Calu3 (cell line): ENCODE measurements around the gene HNRNPA1. TPM values are rescaled to one million over a fixed set of nuclear protein-coding genes. Genes with fewer than 3 reads are reported as not detected.
"Not testable (repeated sequence)": the region's sequence is repeated elsewhere in the genome, so short reads cannot be mapped to it uniquely, and the experiment has no call there.

Experiments used
- Bru-seq: library from RNA; stranded (reverse); fragments of 400-500 nt; gene quantifications from one replicate; lab custom pipeline; 2021; lab: Mats Ljungman, UMichigan
- BruChase-seq, 2 experiments: library from RNA; stranded (reverse); fragments of 400-500 nt; gene quantifications; one replicate each; lab custom pipeline; 2021; lab: Mats Ljungman, UMichigan
- BruUV-seq: library from RNA; stranded (reverse); fragments of 400-500 nt; replicated peaks from 2 replicates; lab custom pipeline; 2021; lab: Mats Ljungman, UMichigan
- CTCF ChIA-PET: fragments of 300-600 bp; sonication (Branson Sonifier 250); formaldehyde crosslinking; loops from one replicate; lab custom pipeline; 2022; ENCODE audit warnings: antibody characterized with exemption; lab: Charles Lee
- DNase-seq: peaks from one replicate; pipeline ENCODE4 v3.0.0; 2022
- H3K27ac Mint-ChIP-seq: one replicate; pipeline ENCODE4 v1.8.0; 2022; ENCODE audit warnings: mixed read lengths; ENCODE audit not compliant: unreplicated experiment
- H3K27me3 Mint-ChIP-seq: one replicate; pipeline ENCODE4 v1.8.0; 2022; ENCODE audit warnings: mixed read lengths; ENCODE audit not compliant: unreplicated experiment
- H3K36me3 Mint-ChIP-seq: one replicate; pipeline ENCODE4 v1.8.0; 2022; ENCODE audit warnings: mild to moderate bottlenecking, moderate library complexity, mixed read lengths; ENCODE audit not compliant: insufficient read depth, unreplicated experiment
- H3K4me1 Mint-ChIP-seq: one replicate; pipeline ENCODE4 v1.8.0; 2022; ENCODE audit warnings: mild to moderate bottlenecking, low read depth, mixed read lengths; ENCODE audit not compliant: unreplicated experiment
- H3K4me3 Mint-ChIP-seq: one replicate; pipeline ENCODE4 v1.8.0; 2022; ENCODE audit warnings: mild to moderate bottlenecking, low read depth, moderate library complexity, mixed read lengths; ENCODE audit not compliant: unreplicated experiment
- H3K9me3 Mint-ChIP-seq: one replicate; pipeline ENCODE4 v1.8.0; 2022; ENCODE audit warnings: low read depth, mixed read lengths; ENCODE audit not compliant: unreplicated experiment
- CTCF ChIP-seq: fragments of 200-600 bp; IDR thresholded peaks from one replicate; pipeline ENCODE4 v1.8.0; 2022; ENCODE audit warnings: antibody characterized with exemption; ENCODE audit not compliant: unreplicated experiment
- intact Hi-C: fragments of 100-400 bp; cut with micrococcal nuclease; formaldehyde crosslinking; loops from one replicate; pipeline ENCODE4 v1.10.0; 2022; ENCODE audit not compliant: unreplicated experiment
- long read RNA-seq: library from polyadenylated mRNA; stranded (forward); transcript quantifications from one replicate; pipeline ENCODE4 v2.0.0, GENCODE V29; 2022
- total RNA-seq: library from RNA; stranded (reverse); gene quantifications from 2 replicates; pipeline ENCODE4 v1.2.3, GENCODE V29; 2022

Gene HNRNPA1
- total RNA-seq (1,059 and 1,161 TPM in 2 replicates), Bru-seq, nascent RNA (percentile 100 among the genes with signal in this experiment), BruChase-seq, experiment 1, labeled RNA remaining after a 6-hour chase (percentile 100 among the genes with signal in this experiment), BruChase-seq, experiment 2, labeled RNA remaining after a 2-hour chase (percentile 100 among the genes with signal in this experiment)
- long read RNA-seq, full-length matches to known transcripts = 661 of 740 reads
- long read RNA-seq, partial matches to known transcripts = 36 of 740 reads
- long read RNA-seq, other reads (novel, unspliced or antisense) = 43 of 740 reads

- CTCF ChIA-PET = interaction anchor here (0.9 to 3.1 kb wide), 10 partner anchors 9 to 99 kb away, joined by 3 to 21 read pairs (median 5); partner anchors contain the start of gene COPZ1
- H3K27ac Mint-ChIP-seq = no peak within 1 kb of the TSS
- no peaks in the 10 kb centered on the region for H3K9me3 Mint-ChIP-seq
- no peak for TF ChIP-seq CTCF
- no peaks in the 10 kb centered on the region for H3K27me3 Mint-ChIP-seq
- H3K4me1 Mint-ChIP-seq = peaks cover 31% of the 10 kb centered on the region
- TSS peak; percentile 51 for BruUV-seq
- H3K4me3 Mint-ChIP-seq = no peak within 1 kb of the TSS
- no peaks in the 10 kb centered on the region for H3K36me3 Mint-ChIP-seq
- intact Hi-C loops = loop anchor here (5.0 kb wide), 1 partner anchor 47 kb away; the partner anchor contains the start of gene COPZ1
- peak; percentile 97 for DNase-seq
Observed at GRCh38 chr12:54280468-54281260, at the start of gene HNRNPA1. TSS of gene HNRNPA1 (plus strand) at chr12:54280726. CDS start at chr12:54280808, 82 bp downstream.

- DNase-seq, BruUV-seq, H3K9me3 Mint-ChIP-seq, H3K36me3 Mint-ChIP-seq, H3K27me3 Mint-ChIP-seq, intact Hi-C loops, H3K27ac Mint-ChIP-seq, H3K4me3 Mint-ChIP-seq: not testable (repeated sequence)
- CTCF ChIA-PET = interaction anchor here (0.6 kb wide), 2 partner anchors 13 to 96 kb away, joined by 3 to 4 read pairs; no protein-coding TSS in a partner anchor
- peaks cover 11% of the 10 kb centered on the region for H3K4me1 Mint-ChIP-seq
Observed at GRCh38 chr12:54231269-54231668, 49.3 kb upstream of the HNRNPA1 start.

GRCh38 chr12:54232790-54233189, 47.7 kb upstream of the HNRNPA1 start:
- Mint-ChIP-seq H3K4me3 (no peak overlapping the region), H3K27me3 (no peaks in the 10 kb centered on the region), H3K36me3 (peaks cover 10% of the 10 kb centered on the region), H3K9me3 (no peaks in the 10 kb centered on the region), H3K27ac (no peak overlapping the region), H3K4me1 (peaks cover 11% of the 10 kb centered on the region)
- CTCF ChIA-PET = interaction anchor here (1.4 kb wide), 1 partner anchor 13 kb away, joined by 3 read pairs; no protein-coding TSS in a partner anchor
- intact Hi-C loops = no loop called here
- DNase-seq = no peak
- TF ChIP-seq CTCF = no peak
- no TSS peak for BruUV-seq

GRCh38 chr12:54238531-54238930, 42.0 kb upstream of the HNRNPA1 start:
- Mint-ChIP-seq H3K27me3 (no peaks in the 10 kb centered on the region), H3K4me1 (no peaks in the 10 kb centered on the region), H3K27ac (no peak overlapping the region), H3K36me3 (peaks cover 30% of the 10 kb centered on the region), H3K9me3 (no peaks in the 10 kb centered on the region), H3K4me3 (no peak overlapping the region)
- intact Hi-C loops = no loop called here
- no peak for TF ChIP-seq CTCF
- CTCF ChIA-PET = interaction anchor here (0.5 to 1.2 kb wide), 3 partner anchors 13 to 90 kb away, joined by 3 to 6 read pairs (median 4); no protein-coding TSS in a partner anchor
- BruUV-seq = no TSS peak
- no peak for DNase-seq
